OCI-M2 (cell line): ENCODE data around the gene CD34.

Experiments
- DNase-seq: peaks from one replicate; lab custom pipeline; 2025; ENCODE audit not compliant: unreplicated experiment; lab: John Stamatoyannopoulos, UW

CD34 gene

GRCh38 chr1:207857447-207857846, 53.5 kb downstream of the CD34 start:
- DNase-seq, result no peak

GRCh38 chr1:207856276-207857023, 54.5 kb downstream of the CD34 start:
- no peak for DNase-seq

- no peak for DNase-seq
These were observed 56.9 kb downstream of the CD34 start for GRCh38 chr1:207854001-207854400.

GRCh38 chr1:207853372-207853757, 57.6 kb downstream of the CD34 start:
- no peak for DNase-seq

- no peak for DNase-seq
These were observed 58.2 kb downstream of the CD34 start for GRCh38 chr1:207852576-207853371.

- no peak for DNase-seq
These were observed 59.2 kb downstream of the CD34 start for GRCh38 chr1:207851696-207852095.

- no peak for DNase-seq
These were observed 60.1 kb downstream of the CD34 start for GRCh38 chr1:207850621-207851407.

- DNase-seq, result no peak
These were observed 61.3 kb downstream of the CD34 start for GRCh38 chr1:207849646-207850045.

GRCh38 chr1:207849016-207849415, 61.9 kb downstream of the CD34 start:
- no peak for DNase-seq

GRCh38 chr1:207848234-207848633, 62.7 kb downstream of the CD34 start:
- no peak for DNase-seq

GRCh38 chr1:207847116-207847515, 63.8 kb downstream of the CD34 start:
- no peak for DNase-seq

- DNase-seq, result no peak
These were observed 65.8 kb downstream of the CD34 start for GRCh38 chr1:207845109-207845508.

GRCh38 chr1:207844371-207844770, 66.6 kb downstream of the CD34 start:
- DNase-seq, result no peak

GRCh38 chr1:207842506-207842905, 68.4 kb downstream of the CD34 start:
- DNase-seq, result no peak

GRCh38 chr1:207841901-207842300, 69.0 kb downstream of the CD34 start:
- DNase-seq, result no peak

- DNase-seq, result no peak
These were observed 69.6 kb downstream of the CD34 start for GRCh38 chr1:207841293-207841692.

- no peak for DNase-seq
These were observed 70.5 kb downstream of the CD34 start for GRCh38 chr1:207840380-207840779.

GRCh38 chr1:207839083-207839413, 71.9 kb downstream of the CD34 start:
- no peak for DNase-seq

GRCh38 chr1:207838156-207839082, 72.5 kb downstream of the CD34 start:
- no peak for DNase-seq

- no peak for DNase-seq
These were observed 73.3 kb downstream of the CD34 start for GRCh38 chr1:207837673-207838072.
